ENCODE results near the gene GSN. TPM values are rescaled to one million over a fixed set of nuclear protein-coding genes. Genes with fewer than 3 reads are reported as not detected.

GSN gene
- total and polyA plus RNA-seq, 9 of the 15 experiments (the other 6 are each of a cell fraction or from before 2014, with no cell fraction given): 0.39 to 16.6 (median 8.2) TPM

GRCh38 chr9:121281614-121282276, 13.8 kb downstream of the GSN start:
- no peak overlapping the region for H3K4me3 ChIP-seq
- H3K27ac ChIP-seq (ENCODE audit: extremely low read depth, low read depth, low read length): peak overlapping the region; percentile 45; the same call in 2 of the 3 replicates
- H3K79me2 ChIP-seq (ENCODE audit: control insufficient read depth, insufficient read depth, low read length): no peaks in the 10 kb centered on the region
- intact Hi-C loops (cut with micrococcal nuclease): no loop called here
- no TSS peak for BruUV-seq (replicated peaks)
- CTCF ChIA-PET (ENCODE audit: low intra/inter-chr PET ratio): interaction anchor here (0.5 to 0.6 kb wide), 2 partner anchors 80 to 142 kb away, joined by 3 to 4 read pairs; partner anchors contain the start of gene RAB14
- H3K9me3 ChIP-seq (replicated peaks; ENCODE audit: control insufficient read depth, insufficient read depth, low read depth, low read length): no peaks in the 10 kb centered on the region
- peaks cover 5% of the 10 kb centered on the region for H3K9me1 ChIP-seq (ENCODE audit: control insufficient read depth, insufficient read depth, low read length)
- DNase-seq (ENCODE audit: extremely low read depth in 1 of 4, low spot score in 3 of 4): peak; percentile 68 to 84 (median 77)
- H3K9ac ChIP-seq (ENCODE audit: insufficient read depth in 1 of 2, low read depth in 2 of 2, low read length in 2 of 2): peak overlapping the region; percentile 18 to 32; a peak in 2 of 4 replicates
- in situ Hi-C loops (cut with MboI): no loop called here
- no peaks in the 10 kb centered on the region for H3K27me3 ChIP-seq (ENCODE audit: control insufficient read depth in 2 of 2, insufficient read depth in 2 of 2, low read length in 2 of 2)
- peak; percentile 17; the same call in 1 of the 3 replicates for ATAC-seq
- H4K20me1 ChIP-seq (replicated peaks; ENCODE audit: control insufficient read depth, insufficient read depth, low read length): no peaks in the 10 kb centered on the region
- H2AFZ ChIP-seq (ENCODE audit: low read depth, low read length): 0 out of 2 replicates have a peak overlapping the region, but pooled peaks have one; percentile 0
- peaks cover 55 to 67% of the 10 kb centered on the region in 2 experiments for H3K4me1 ChIP-seq (replicated peaks in 1 of 2; ENCODE audit: control insufficient read depth in 2 of 2, insufficient read depth in 2 of 2, low read length in 2 of 2)
- no peaks in the 10 kb centered on the region for H3K36me3 ChIP-seq (ENCODE audit: control insufficient read depth, insufficient read depth, low read length)
- 22% methylated on average over 10 of the region's 10 CpGs for WGBS (ENCODE audit: insufficient coverage, low coverage, missing lambda C conversion rate)
- H3K4me2 ChIP-seq (ENCODE audit: insufficient read depth, low read length): peak overlapping the region; percentile 7; the same call in 1 of the 2 replicates
- FAIRE-seq: no peak
- POLR2A ChIA-PET: interaction anchor here (1.0 to 1.9 kb wide), 4 partner anchors 10 to 489 kb away, joined by 3 to 10 read pairs (median 6); partner anchors contain the start of gene GSN
- TF ChIP-seq ZNF639 (CRISPR knock-in tag; conservative IDR thresholded peaks at IDR 0.05 in 1 of 2, IDR thresholded peaks at IDR 0.05 in 1 of 2) (0 out of 4 replicates have a peak, but pooled peaks of 1 of the 2 experiments have one; percentile 30), BCL6 (CRISPR knock-in tag; IDR thresholded peaks at IDR 0.05) (no peak), RCOR1 (IDR thresholded peaks at IDR 0.05; ENCODE audit: borderline replicate concordance in 1 of 2, low read depth in 2 of 2, low read length in 2 of 2) (peak in 1 of 2 experiments; percentile 56; a peak in 1 of 4 replicates), ESRRB (CRISPR knock-in tag; IDR thresholded peaks at IDR 0.05; ENCODE audit: borderline replicate concordance) (no peak), JUND (IDR thresholded peaks at IDR 0.05; ENCODE audit: borderline replicate concordance, low read depth, low read length) (peak; percentile 98), JUND (tag; IDR thresholded peaks at IDR 0.05; ENCODE audit: borderline replicate concordance, low read depth, low read length) (peak; percentile 98; the same call in 2 of the 3 replicates), ATF3 (IDR thresholded peaks at IDR 0.05) (peak; percentile 98), ATF3 (CRISPR knock-in tag; conservative IDR thresholded peaks at IDR 0.05) (peak; percentile 79), CBFA2T3 (IDR thresholded peaks at IDR 0.05) (peak; percentile 81), TARDBP (IDR thresholded peaks at IDR 0.05) (no peak), BCOR (IDR thresholded peaks at IDR 0.05) (peak; percentile 58; the same call in 1 of the 2 replicates), MTA2 (IDR thresholded peaks at IDR 0.05; ENCODE audit: low read depth) (0 out of 2 replicates have a peak, but pooled peaks have one; percentile 17), ZNF512 (tag; IDR thresholded peaks at IDR 0.05) (no peak), NR1H2 (CRISPR knock-in tag; IDR thresholded peaks at IDR 0.05) (no peak), ZNF740 (CRISPR knock-in tag; IDR thresholded peaks at IDR 0.05) (0 out of 2 replicates have a peak, but pooled peaks have one; percentile 21), ZNF740 (tag; IDR thresholded peaks at IDR 0.05) (no peak), SMAD4 (CRISPR knock-in tag; conservative IDR thresholded peaks at IDR 0.05) (peak; percentile 54; the same call in 1 of the 2 replicates)

All from K562 (cell line).